ENCODE results near the gene FAM110D.

GRCh38 chr1:26112407-26112775, 46.5 kb upstream of the FAM110D start:
- TF ChIP-seq REST (IDR thresholded peaks at IDR 0.05; ENCODE audit: insufficient read depth in 1 of 2, low read depth in 2 of 2, low read length in 1 of 2), result no peak
- no peak for TF ChIP-seq SIN3A (IDR thresholded peaks at IDR 0.05; ENCODE audit: borderline replicate concordance, insufficient read depth, low read depth, low read length)
- TF ChIP-seq CTCF (IDR thresholded peaks at IDR 0.05), result no peak
- no peak for TF ChIP-seq TCF7L2 (IDR thresholded peaks at IDR 0.05; ENCODE audit: low read depth, low read length)
- no peak for TF ChIP-seq POLR2AphosphoS5 (IDR thresholded peaks at IDR 0.05; ENCODE audit: low read depth, low read length)

Measured in Panc1 (cell line).